Measurements from ENCODE around the gene TRERF1.

The TRERF1 gene

DNA sequence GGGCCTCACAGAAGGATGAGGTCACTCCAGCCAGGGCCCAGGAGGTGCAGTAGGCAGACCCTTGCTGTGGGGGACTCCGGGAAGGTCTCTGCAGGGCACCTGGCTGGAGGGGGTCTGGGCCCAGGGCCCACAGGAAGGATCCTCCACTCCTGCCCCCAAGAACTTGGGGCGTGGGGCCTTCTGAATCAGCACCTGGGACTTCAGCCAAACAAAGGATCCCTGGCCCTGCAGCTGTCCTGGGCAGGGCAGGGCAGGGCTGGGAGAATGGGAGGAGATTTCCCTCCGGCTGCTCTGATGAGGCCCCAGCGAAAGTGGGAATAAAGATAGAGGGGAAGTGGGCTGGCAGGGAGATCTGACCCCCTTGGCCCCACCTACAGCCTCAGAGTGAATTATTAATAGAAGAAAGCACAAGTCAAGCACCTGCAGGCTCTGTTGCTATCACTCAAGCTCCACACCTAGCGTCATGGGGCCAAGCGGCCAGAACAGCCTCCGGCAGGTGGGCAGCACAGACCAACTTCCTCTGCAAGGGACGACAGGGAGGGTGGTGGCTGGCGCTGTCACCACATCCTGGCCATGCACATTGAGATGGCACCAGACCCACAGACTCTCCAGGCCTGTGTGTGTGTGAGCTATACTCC is 172.5 kb downstream of the TRERF1 start:
- Histone ChIP-seq H3K4me3 (ENCODE audit: low read length) (no peak overlapping the region), H3K9ac (ENCODE audit: low read length) (no peak overlapping the region), H3K79me2 (ENCODE audit: low read length) (no peaks in the 10 kb centered on the region), H3K4me2 (ENCODE audit: low read depth, low read length) (no peak overlapping the region), H3K4me1 (ENCODE audit: low read length) (no peaks in the 10 kb centered on the region), H3K36me3 (replicated peaks; ENCODE audit: insufficient read depth, low read length) (no peaks in the 10 kb centered on the region), H3F3A (ENCODE audit: insufficient read depth, low read length) (no peaks in the 10 kb centered on the region), H3K27ac (ENCODE audit: low read length) (no peak overlapping the region), H2AFZ (ENCODE audit: low read length) (no peak overlapping the region), H3K9me2 (replicated peaks; ENCODE audit: insufficient read depth, low read length) (no peaks in the 10 kb centered on the region), H3K27me3 (replicated peaks; ENCODE audit: insufficient read depth, low read length) (no peaks in the 10 kb centered on the region), H3K9me3 (replicated peaks; ENCODE audit: insufficient read depth, low read length) (no peaks in the 10 kb centered on the region), H4K20me1 (ENCODE audit: insufficient read depth, low read length) (no peaks in the 10 kb centered on the region)
- no peak for DNase-seq
- TF ChIP-seq, protein P1, sequence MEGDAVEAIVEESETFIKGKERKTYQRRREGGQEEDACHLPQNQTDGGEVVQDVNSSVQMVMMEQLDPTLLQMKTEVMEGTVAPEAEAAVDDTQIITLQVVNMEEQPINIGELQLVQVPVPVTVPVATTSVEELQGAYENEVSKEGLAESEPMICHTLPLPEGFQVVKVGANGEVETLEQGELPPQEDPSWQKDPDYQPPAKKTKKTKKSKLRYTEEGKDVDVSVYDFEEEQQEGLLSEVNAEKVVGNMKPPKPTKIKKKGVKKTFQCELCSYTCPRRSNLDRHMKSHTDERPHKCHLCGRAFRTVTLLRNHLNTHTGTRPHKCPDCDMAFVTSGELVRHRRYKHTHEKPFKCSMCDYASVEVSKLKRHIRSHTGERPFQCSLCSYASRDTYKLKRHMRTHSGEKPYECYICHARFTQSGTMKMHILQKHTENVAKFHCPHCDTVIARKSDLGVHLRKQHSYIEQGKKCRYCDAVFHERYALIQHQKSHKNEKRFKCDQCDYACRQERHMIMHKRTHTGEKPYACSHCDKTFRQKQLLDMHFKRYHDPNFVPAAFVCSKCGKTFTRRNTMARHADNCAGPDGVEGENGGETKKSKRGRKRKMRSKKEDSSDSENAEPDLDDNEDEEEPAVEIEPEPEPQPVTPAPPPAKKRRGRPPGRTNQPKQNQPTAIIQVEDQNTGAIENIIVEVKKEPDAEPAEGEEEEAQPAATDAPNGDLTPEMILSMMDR (IDR thresholded peaks at IDR 0.05; ENCODE audit: low read length), result no peak
- TF ChIP-seq EZH2 (optimal IDR thresholded peaks at IDR 0.05; ENCODE audit: low read depth, low read length), result no peak
- no peak for TF ChIP-seq EZH2phosphoT487 (IDR thresholded peaks at IDR 0.05; ENCODE audit: low read length)

DNA sequence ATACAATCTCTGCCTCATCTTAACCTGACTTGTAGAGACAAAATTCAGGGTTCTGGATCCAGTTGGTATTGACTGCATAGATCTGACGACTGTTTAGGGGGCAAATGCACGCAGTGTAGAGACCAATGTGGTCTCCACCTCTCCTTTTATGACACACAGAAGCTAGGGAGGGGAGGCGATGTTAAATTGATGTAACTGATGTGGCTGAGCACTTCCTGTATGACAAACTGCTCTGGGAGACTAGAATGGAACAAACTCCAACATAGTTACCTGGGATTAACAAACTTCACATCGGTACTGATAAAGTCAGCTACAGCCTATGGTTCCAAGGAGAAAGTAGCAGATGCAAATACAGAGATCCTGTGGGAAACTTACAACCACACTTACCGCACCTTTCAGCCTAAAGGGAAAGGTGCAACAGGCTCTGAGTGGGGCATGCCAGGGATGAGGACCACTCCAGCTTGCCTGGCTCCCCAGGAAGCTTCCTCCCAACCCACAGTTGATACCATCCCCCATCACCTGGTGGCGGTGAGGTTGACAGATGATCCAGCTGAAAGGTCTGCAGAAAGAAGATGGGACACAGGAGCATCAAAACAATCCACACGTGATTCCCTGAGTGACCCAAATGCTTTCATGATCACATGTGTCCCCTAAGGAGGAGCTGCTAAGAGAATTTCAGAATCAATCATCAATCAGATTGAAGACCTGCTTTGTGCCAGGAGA is 173.4 kb downstream of the TRERF1 start:
- Histone ChIP-seq H3F3A (ENCODE audit: insufficient read depth, low read length) (no peaks in the 10 kb centered on the region), H3K4me3 (ENCODE audit: low read length) (no peak overlapping the region), H3K9me2 (replicated peaks; ENCODE audit: insufficient read depth, low read length) (no peaks in the 10 kb centered on the region), H3K9me3 (replicated peaks; ENCODE audit: insufficient read depth, low read length) (no peaks in the 10 kb centered on the region), H3K9ac (ENCODE audit: low read length) (no peak overlapping the region), H3K4me2 (ENCODE audit: low read depth, low read length) (no peak overlapping the region), H4K20me1 (ENCODE audit: insufficient read depth, low read length) (no peaks in the 10 kb centered on the region), H3K27ac (ENCODE audit: low read length) (no peak overlapping the region), H3K36me3 (replicated peaks; ENCODE audit: insufficient read depth, low read length) (no peaks in the 10 kb centered on the region), H3K27me3 (replicated peaks; ENCODE audit: insufficient read depth, low read length) (no peaks in the 10 kb centered on the region), H2AFZ (ENCODE audit: low read length) (no peak overlapping the region), H3K79me2 (ENCODE audit: low read length) (no peaks in the 10 kb centered on the region), H3K4me1 (ENCODE audit: low read length) (no peaks in the 10 kb centered on the region)
- no peak for DNase-seq
- TF ChIP-seq, protein P1 (IDR thresholded peaks at IDR 0.05; ENCODE audit: low read length), result no peak
- TF ChIP-seq EZH2phosphoT487 (IDR thresholded peaks at IDR 0.05; ENCODE audit: low read length) (no peak), EZH2 (optimal IDR thresholded peaks at IDR 0.05; ENCODE audit: low read depth, low read length) (no peak)

DNA sequence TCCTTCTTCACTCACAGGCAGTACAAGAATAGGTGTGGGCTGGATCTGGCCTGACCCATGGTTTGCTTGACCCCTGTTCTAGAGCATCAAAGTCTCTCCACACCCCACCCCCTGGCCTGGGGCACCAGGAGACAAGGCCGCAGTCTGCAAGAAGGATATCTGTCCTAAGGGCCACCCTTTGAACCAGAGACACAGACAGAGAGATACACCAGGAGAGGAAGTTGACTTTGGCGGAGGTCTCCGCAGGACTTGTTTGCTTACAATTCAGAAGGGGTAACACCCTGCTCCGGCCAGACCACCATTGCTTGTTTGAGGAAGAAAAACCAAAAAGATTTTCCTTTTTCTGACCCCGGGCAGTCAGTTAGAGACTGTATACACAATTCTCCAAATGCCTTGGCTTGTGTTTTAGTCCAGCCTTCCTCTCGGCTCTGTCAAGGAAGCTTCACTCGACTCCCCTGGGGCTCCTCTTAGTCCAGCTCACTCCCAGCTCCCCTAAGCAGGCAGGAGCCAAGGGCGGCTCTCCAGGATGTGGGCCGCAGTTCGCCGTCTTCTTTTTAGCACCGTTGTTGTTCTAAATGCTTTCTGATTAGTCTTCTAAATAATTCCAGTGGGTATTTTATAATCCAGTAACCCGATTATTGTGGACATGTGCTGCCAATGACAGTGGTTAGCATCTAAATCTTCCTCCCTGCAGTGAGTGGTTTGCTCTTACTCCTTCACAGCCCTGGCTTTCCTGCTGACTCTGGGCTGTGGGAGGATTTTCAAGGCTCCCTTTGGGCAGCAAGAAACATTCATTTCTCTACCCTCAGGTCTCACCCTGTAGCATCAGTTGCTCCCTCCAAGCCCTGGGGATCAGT is 175.5 kb downstream of the TRERF1 start:
- no peak overlapping the region for H3K9ac ChIP-seq (ENCODE audit: low read length)
- no peaks in the 10 kb centered on the region for H3K79me2 ChIP-seq (ENCODE audit: low read length)
- no peaks in the 10 kb centered on the region for H3K27me3 ChIP-seq (replicated peaks; ENCODE audit: insufficient read depth, low read length)
- H3K9me2 ChIP-seq (replicated peaks; ENCODE audit: insufficient read depth, low read length), result no peaks in the 10 kb centered on the region
- no peak overlapping the region for H3K4me3 ChIP-seq (ENCODE audit: low read length)
- DNase-seq, result no peak
- TF ChIP-seq, protein P1 (IDR thresholded peaks at IDR 0.05; ENCODE audit: low read length), result no peak
- no peak for TF ChIP-seq EZH2 (optimal IDR thresholded peaks at IDR 0.05; ENCODE audit: low read depth, low read length)
- no peak for TF ChIP-seq EZH2phosphoT487 (IDR thresholded peaks at IDR 0.05; ENCODE audit: low read length)
- no peaks in the 10 kb centered on the region for H3K36me3 ChIP-seq (replicated peaks; ENCODE audit: insufficient read depth, low read length)
- no peak overlapping the region for H3K27ac ChIP-seq (ENCODE audit: low read length)
- H4K20me1 ChIP-seq (ENCODE audit: insufficient read depth, low read length), result no peaks in the 10 kb centered on the region
- H3F3A ChIP-seq (ENCODE audit: insufficient read depth, low read length), result no peaks in the 10 kb centered on the region
- no peak overlapping the region for H2AFZ ChIP-seq (ENCODE audit: low read length)
- no peaks in the 10 kb centered on the region for H3K9me3 ChIP-seq (replicated peaks; ENCODE audit: insufficient read depth, low read length)
- H3K4me2 ChIP-seq (ENCODE audit: low read depth, low read length), result no peak overlapping the region
- no peaks in the 10 kb centered on the region; the same call in 1 of the 2 replicates for H3K4me1 ChIP-seq (ENCODE audit: low read length)

Data from MM.1S (cell line).